Activated naive CD8-positive, alpha-beta T cell treated with anti-CD3 and anti-CD28 coated beads for 36 hours (primary cell): ENCODE results near the gene MLLT3. TPM values are rescaled to one million over a fixed set of nuclear protein-coding genes. Genes with fewer than 3 reads are reported as not detected.

Source experiments
- DNase-seq: peaks from one replicate; pipeline ENCODE4 v3.0.0; 2021
- H3K27ac Mint-ChIP-seq: one replicate; pipeline ENCODE4 v1.8.0; 2022; ENCODE audit warnings: mild to moderate bottlenecking, moderate library complexity, mixed read lengths
- H3K27me3 Mint-ChIP-seq: one replicate; pipeline ENCODE4 v1.8.0; 2022; ENCODE audit warnings: mild to moderate bottlenecking, mixed read lengths
- H3K36me3 Mint-ChIP-seq: one replicate; pipeline ENCODE4 v1.8.0; 2021; ENCODE audit warnings: mild to moderate bottlenecking, mixed read lengths
- H3K4me1 Mint-ChIP-seq: one replicate; pipeline ENCODE4 v1.8.0; 2021; ENCODE audit warnings: mixed read lengths
- H3K4me3 Mint-ChIP-seq: one replicate; pipeline ENCODE4 v1.8.0; 2022; ENCODE audit warnings: mild to moderate bottlenecking, moderate library complexity, mixed read lengths
- H3K9me3 Mint-ChIP-seq: one replicate; pipeline ENCODE4 v1.8.0; 2022; ENCODE audit warnings: mixed read lengths
- total RNA-seq, 2 experiments: library from RNA; stranded (reverse); gene quantifications; one replicate each; pipeline ENCODE4 v1.2.3, GENCODE V29; 2021

Gene MLLT3
- total RNA-seq, 2 experiments from 2014 or later = 68.0 to 69.9 TPM

- Mint-ChIP-seq H3K4me1 (peaks cover 44% of the 10 kb centered on the region), H3K27ac (no peak overlapping the region), H3K9me3 (no peaks in the 10 kb centered on the region), H3K27me3 (no peaks in the 10 kb centered on the region), H3K36me3 (peaks cover 19% of the 10 kb centered on the region), H3K4me3 (no peak overlapping the region)
- DNase-seq = no peak
Measured at GRCh38 chr9:20442461-20443319, 179.6 kb downstream of the MLLT3 start.

GRCh38 chr9:20441711-20442423 lies 180.4 kb downstream of the MLLT3 start:
- DNase-seq = no peak
- H3K4me1 Mint-ChIP-seq = peaks cover 46% of the 10 kb centered on the region
- peaks cover 16% of the 10 kb centered on the region for H3K36me3 Mint-ChIP-seq
- no peaks in the 10 kb centered on the region for H3K9me3 Mint-ChIP-seq
- H3K27me3 Mint-ChIP-seq = no peaks in the 10 kb centered on the region
- peak overlapping the region; percentile 9 for H3K4me3 Mint-ChIP-seq
- peak overlapping the region; percentile 59 for H3K27ac Mint-ChIP-seq

- Mint-ChIP-seq H3K36me3 (peaks cover 14% of the 10 kb centered on the region), H3K4me1 (peaks cover 47% of the 10 kb centered on the region), H3K27ac (peak overlapping the region; percentile 69)
Measured at GRCh38 chr9:20441166-20441565, 181.1 kb downstream of the MLLT3 start.

GRCh38 chr9:20437476-20437875 lies 184.8 kb downstream of the MLLT3 start:
- Mint-ChIP-seq H3K27ac (no peak overlapping the region), H3K36me3 (peaks cover 9% of the 10 kb centered on the region), H3K4me3 (no peak overlapping the region), H3K27me3 (no peaks in the 10 kb centered on the region), H3K4me1 (peaks cover 32% of the 10 kb centered on the region), H3K9me3 (no peaks in the 10 kb centered on the region)
- DNase-seq = no peak

More at GRCh38 chr9:20441166-20441565, 181.1 kb downstream of the MLLT3 start:
- DNase-seq = no peak
- Mint-ChIP-seq H3K4me3 (peak overlapping the region; percentile 35), H3K27me3 (no peaks in the 10 kb centered on the region), H3K9me3 (no peaks in the 10 kb centered on the region)

- Mint-ChIP-seq H3K4me1 (peaks cover 24% of the 10 kb centered on the region), H3K4me3 (no peak overlapping the region), H3K36me3 (peaks cover 8% of the 10 kb centered on the region), H3K27ac (no peak overlapping the region), H3K27me3 (no peaks in the 10 kb centered on the region), H3K9me3 (no peaks in the 10 kb centered on the region)
- DNase-seq = no peak
Measured at GRCh38 chr9:20436476-20437195, 185.7 kb downstream of the MLLT3 start.

- Mint-ChIP-seq H3K4me1 (peaks cover 15% of the 10 kb centered on the region), H3K36me3 (peaks cover 4% of the 10 kb centered on the region), H3K4me3 (no peak overlapping the region), H3K9me3 (peaks cover 3% of the 10 kb centered on the region), H3K27ac (no peak overlapping the region), H3K27me3 (no peaks in the 10 kb centered on the region)
- no peak for DNase-seq
Measured at GRCh38 chr9:20428976-20429375, 193.3 kb downstream of the MLLT3 start.

GRCh38 chr9:20427359-20427758 lies 194.9 kb downstream of the MLLT3 start:
- Mint-ChIP-seq H3K36me3 (peaks cover 4% of the 10 kb centered on the region), H3K4me3 (no peak overlapping the region), H3K27me3 (no peaks in the 10 kb centered on the region), H3K27ac (no peak overlapping the region), H3K4me1 (peaks cover 17% of the 10 kb centered on the region), H3K9me3 (peaks cover 3% of the 10 kb centered on the region)
- DNase-seq = no peak

- no peak overlapping the region for H3K27ac Mint-ChIP-seq
- H3K4me3 Mint-ChIP-seq = no peak overlapping the region
- peaks cover 3% of the 10 kb centered on the region for H3K9me3 Mint-ChIP-seq
- H3K36me3 Mint-ChIP-seq = peaks cover 4% of the 10 kb centered on the region
- peaks cover 23% of the 10 kb centered on the region for H3K4me1 Mint-ChIP-seq
- DNase-seq = no peak
- no peaks in the 10 kb centered on the region for H3K27me3 Mint-ChIP-seq
Measured at GRCh38 chr9:20426019-20426418, 196.3 kb downstream of the MLLT3 start.

- Mint-ChIP-seq H3K36me3 (no peaks in the 10 kb centered on the region), H3K4me1 (peaks cover 23% of the 10 kb centered on the region), H3K27me3 (no peaks in the 10 kb centered on the region), H3K9me3 (no peaks in the 10 kb centered on the region), H3K27ac (no peak overlapping the region), H3K4me3 (no peak overlapping the region)
- DNase-seq = no peak
Measured at GRCh38 chr9:20419533-20419932, 202.8 kb downstream of the MLLT3 start.

- Mint-ChIP-seq H3K27me3 (no peaks in the 10 kb centered on the region), H3K4me3 (no peak overlapping the region), H3K36me3 (peaks cover 6% of the 10 kb centered on the region), H3K27ac (no peak overlapping the region), H3K9me3 (no peaks in the 10 kb centered on the region), H3K4me1 (peaks cover 32% of the 10 kb centered on the region)
- no peak for DNase-seq
Measured at GRCh38 chr9:20418485-20418884, 203.8 kb downstream of the MLLT3 start.

- no peaks in the 10 kb centered on the region for H3K27me3 Mint-ChIP-seq
- H3K36me3 Mint-ChIP-seq = peaks cover 10% of the 10 kb centered on the region
- no peaks in the 10 kb centered on the region for H3K9me3 Mint-ChIP-seq
- H3K27ac Mint-ChIP-seq = no peak overlapping the region
- peaks cover 33% of the 10 kb centered on the region for H3K4me1 Mint-ChIP-seq
- DNase-seq = no peak
- H3K4me3 Mint-ChIP-seq = no peak overlapping the region
Measured at GRCh38 chr9:20417373-20418080, 204.8 kb downstream of the MLLT3 start.

GRCh38 chr9:20414150-20414549 lies 208.1 kb downstream of the MLLT3 start:
- H3K27ac Mint-ChIP-seq = no peak overlapping the region

GRCh38 chr9:20409321-20410092 lies 212.8 kb downstream of the MLLT3 start:
- no peaks in the 10 kb centered on the region for H3K27me3 Mint-ChIP-seq
- H3K27ac Mint-ChIP-seq = no peak overlapping the region
- no peak for DNase-seq
- no peaks in the 10 kb centered on the region for H3K9me3 Mint-ChIP-seq
- H3K4me3 Mint-ChIP-seq = no peak overlapping the region
- H3K4me1 Mint-ChIP-seq = peaks cover 30% of the 10 kb centered on the region
- H3K36me3 Mint-ChIP-seq = peaks cover 52% of the 10 kb centered on the region

More at GRCh38 chr9:20414150-20414549, 208.1 kb downstream of the MLLT3 start:
- H3K4me3 Mint-ChIP-seq = no peak overlapping the region
- peaks cover 28% of the 10 kb centered on the region for H3K36me3 Mint-ChIP-seq
- peaks cover 36% of the 10 kb centered on the region for H3K4me1 Mint-ChIP-seq
- H3K9me3 Mint-ChIP-seq = no peaks in the 10 kb centered on the region
- no peaks in the 10 kb centered on the region for H3K27me3 Mint-ChIP-seq
- no peak for DNase-seq

GRCh38 chr9:20408513-20408912 lies 213.8 kb downstream of the MLLT3 start:
- Mint-ChIP-seq H3K36me3 (peaks cover 46% of the 10 kb centered on the region), H3K27ac (no peak overlapping the region), H3K27me3 (no peaks in the 10 kb centered on the region), H3K4me1 (peaks cover 24% of the 10 kb centered on the region), H3K4me3 (no peak overlapping the region), H3K9me3 (no peaks in the 10 kb centered on the region)
- DNase-seq = no peak
